Measurements from ENCODE around the gene LCTL.

The LCTL gene

DNA sequence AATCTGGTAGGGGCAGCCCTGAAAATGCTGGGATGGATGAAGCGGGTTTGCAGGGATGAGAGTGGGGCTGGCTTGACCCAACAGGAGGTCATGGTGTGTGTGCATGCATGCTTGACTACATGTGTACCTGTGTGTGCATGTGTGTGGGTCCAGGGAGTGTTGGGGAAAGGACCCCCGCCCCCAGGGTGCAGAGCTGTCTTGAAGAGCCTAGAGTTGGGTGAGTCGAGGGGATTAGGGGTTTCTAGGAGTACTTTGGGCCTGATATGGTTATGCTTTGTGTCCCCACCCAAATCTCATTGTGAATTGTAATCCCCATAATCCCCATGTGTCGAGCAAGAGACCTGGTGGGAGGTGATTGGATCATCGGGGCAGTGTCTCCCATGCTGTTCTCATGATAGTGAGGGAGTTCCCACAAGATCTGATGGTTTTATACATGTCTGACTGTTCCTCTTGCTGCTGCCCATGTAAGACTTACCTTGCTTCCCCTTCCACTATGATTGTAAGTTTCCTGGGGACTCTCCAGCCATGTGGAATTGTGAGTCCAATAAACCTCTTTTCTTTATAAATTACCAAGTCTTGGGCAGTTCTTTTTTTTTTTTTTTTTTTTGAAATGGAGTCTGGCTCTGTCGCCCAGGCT, 5.2 kb upstream of the LCTL start:
- no peak for TF ChIP-seq TAF1 (IDR thresholded peaks at IDR 0.05; ENCODE audit: borderline replicate concordance, insufficient read depth, low read length)
- no peak for TF ChIP-seq SIN3A (IDR thresholded peaks at IDR 0.05; ENCODE audit: borderline replicate concordance, insufficient read depth, low read length)
- TF ChIP-seq, protein P1, sequence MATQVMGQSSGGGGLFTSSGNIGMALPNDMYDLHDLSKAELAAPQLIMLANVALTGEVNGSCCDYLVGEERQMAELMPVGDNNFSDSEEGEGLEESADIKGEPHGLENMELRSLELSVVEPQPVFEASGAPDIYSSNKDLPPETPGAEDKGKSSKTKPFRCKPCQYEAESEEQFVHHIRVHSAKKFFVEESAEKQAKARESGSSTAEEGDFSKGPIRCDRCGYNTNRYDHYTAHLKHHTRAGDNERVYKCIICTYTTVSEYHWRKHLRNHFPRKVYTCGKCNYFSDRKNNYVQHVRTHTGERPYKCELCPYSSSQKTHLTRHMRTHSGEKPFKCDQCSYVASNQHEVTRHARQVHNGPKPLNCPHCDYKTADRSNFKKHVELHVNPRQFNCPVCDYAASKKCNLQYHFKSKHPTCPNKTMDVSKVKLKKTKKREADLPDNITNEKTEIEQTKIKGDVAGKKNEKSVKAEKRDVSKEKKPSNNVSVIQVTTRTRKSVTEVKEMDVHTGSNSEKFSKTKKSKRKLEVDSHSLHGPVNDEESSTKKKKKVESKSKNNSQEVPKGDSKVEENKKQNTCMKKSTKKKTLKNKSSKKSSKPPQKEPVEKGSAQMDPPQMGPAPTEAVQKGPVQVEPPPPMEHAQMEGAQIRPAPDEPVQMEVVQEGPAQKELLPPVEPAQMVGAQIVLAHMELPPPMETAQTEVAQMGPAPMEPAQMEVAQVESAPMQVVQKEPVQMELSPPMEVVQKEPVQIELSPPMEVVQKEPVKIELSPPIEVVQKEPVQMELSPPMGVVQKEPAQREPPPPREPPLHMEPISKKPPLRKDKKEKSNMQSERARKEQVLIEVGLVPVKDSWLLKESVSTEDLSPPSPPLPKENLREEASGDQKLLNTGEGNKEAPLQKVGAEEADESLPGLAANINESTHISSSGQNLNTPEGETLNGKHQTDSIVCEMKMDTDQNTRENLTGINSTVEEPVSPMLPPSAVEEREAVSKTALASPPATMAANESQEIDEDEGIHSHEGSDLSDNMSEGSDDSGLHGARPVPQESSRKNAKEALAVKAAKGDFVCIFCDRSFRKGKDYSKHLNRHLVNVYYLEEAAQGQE (IDR thresholded peaks at IDR 0.05; ENCODE audit: insufficient read depth in 1 of 2, low read depth in 2 of 2, low read length in 2 of 2): no peak
- TF ChIP-seq FOXP2 (optimal IDR thresholded peaks at IDR 0.05; ENCODE audit: borderline replicate concordance, extremely low read depth, extremely low read length, insufficient read depth): no peak
- TF ChIP-seq POLR2AphosphoS5 (IDR thresholded peaks at IDR 0.05; ENCODE audit: low read depth, low read length): no peak

DNA sequence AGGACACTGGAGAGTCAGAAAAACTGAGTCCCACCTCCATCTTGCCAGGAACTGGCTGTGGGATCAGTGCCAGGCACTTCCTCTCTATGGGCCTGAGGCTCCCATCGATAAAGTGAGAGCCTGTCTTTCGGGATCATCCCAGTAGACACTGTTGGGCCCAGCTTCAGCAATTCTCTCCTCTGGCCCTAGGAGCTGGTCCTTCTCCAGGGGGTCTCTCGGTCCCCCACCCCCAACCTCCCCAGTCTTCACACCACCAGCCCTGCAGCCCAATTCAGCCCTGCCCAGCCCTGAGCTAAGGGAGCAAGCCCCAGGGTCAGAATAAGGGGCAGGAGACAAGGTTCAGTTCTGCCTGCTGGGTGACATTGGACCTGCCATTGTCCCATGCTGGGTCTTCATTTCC, 4.5 kb upstream of the LCTL start:
- TF ChIP-seq TAF1 (IDR thresholded peaks at IDR 0.05; ENCODE audit: borderline replicate concordance, insufficient read depth, low read length): no peak
- no peak for TF ChIP-seq POLR2AphosphoS5 (IDR thresholded peaks at IDR 0.05; ENCODE audit: low read depth, low read length)
- no peak for TF ChIP-seq FOXP2 (optimal IDR thresholded peaks at IDR 0.05; ENCODE audit: borderline replicate concordance, extremely low read depth, extremely low read length, insufficient read depth)
- TF ChIP-seq, protein P1 (IDR thresholded peaks at IDR 0.05; ENCODE audit: insufficient read depth in 1 of 2, low read depth in 2 of 2, low read length in 2 of 2): no peak
- no peak for TF ChIP-seq SIN3A (IDR thresholded peaks at IDR 0.05; ENCODE audit: borderline replicate concordance, insufficient read depth, low read length)

DNA sequence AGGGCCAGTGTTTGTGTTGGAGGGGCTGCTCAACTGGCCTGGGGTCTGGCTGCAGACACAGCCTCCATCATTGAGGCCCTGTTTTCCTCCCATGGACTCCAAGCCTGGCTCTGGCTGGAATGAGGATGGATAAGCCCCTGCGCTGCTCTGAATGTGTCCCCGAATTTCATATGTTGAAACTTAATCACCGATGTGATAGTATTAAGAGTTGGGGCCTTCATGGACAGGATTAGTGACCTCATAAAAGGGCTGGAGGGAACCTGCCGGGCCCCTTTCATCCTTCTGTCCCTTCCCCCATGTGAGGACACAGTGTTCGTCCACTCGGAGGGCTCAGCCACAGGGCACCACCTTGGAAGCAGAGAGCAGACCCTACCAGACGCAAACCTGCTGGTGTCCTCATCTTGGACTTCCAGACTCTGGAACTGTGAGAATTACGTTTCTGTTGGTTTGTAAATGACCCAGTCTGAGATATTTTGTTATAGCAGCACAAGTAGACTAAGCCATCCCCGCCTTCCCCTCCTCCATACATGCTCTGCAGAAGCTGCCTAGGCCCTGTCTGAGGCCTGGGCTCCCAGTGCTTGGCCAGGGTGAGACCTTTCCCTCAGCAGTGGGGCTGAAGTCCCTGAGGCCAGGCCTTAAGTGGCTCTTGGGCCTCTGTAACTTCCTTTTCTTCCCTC, 3.8 kb upstream of the LCTL start:
- TF ChIP-seq POLR2AphosphoS5 (IDR thresholded peaks at IDR 0.05; ENCODE audit: low read depth, low read length): no peak
- no peak for TF ChIP-seq SIN3A (IDR thresholded peaks at IDR 0.05; ENCODE audit: borderline replicate concordance, insufficient read depth, low read length)
- TF ChIP-seq TAF1 (IDR thresholded peaks at IDR 0.05; ENCODE audit: borderline replicate concordance, insufficient read depth, low read length): no peak
- no peak for TF ChIP-seq FOXP2 (optimal IDR thresholded peaks at IDR 0.05; ENCODE audit: borderline replicate concordance, extremely low read depth, extremely low read length, insufficient read depth)
- TF ChIP-seq, protein P1 (IDR thresholded peaks at IDR 0.05; ENCODE audit: insufficient read depth in 1 of 2, low read depth in 2 of 2, low read length in 2 of 2): no peak

DNA sequence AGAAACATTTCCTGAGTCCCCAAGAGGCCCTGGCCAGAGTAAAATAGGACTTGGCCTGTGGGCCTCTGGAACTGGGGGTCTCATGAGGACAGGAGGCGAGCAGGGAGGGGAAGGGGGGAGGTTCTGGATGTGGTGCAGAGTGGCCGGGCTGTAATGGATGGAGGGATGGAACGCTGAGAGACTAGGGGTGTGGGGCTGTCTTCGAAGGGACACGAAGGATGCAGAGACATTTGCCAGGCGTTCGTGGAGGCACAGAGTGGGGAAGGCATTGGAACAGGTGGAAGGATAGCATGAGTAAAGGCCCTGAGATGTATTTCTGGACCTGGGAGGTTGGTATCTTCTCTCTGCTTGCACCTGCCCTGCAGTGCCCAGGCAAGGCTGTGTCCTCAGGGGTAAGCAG, 2.1 kb upstream of the LCTL start:
- TF ChIP-seq POLR2AphosphoS5 (IDR thresholded peaks at IDR 0.05; ENCODE audit: low read depth, low read length) (no peak), TAF1 (IDR thresholded peaks at IDR 0.05; ENCODE audit: borderline replicate concordance, insufficient read depth, low read length) (no peak), SIN3A (IDR thresholded peaks at IDR 0.05; ENCODE audit: borderline replicate concordance, insufficient read depth, low read length) (no peak), FOXP2 (optimal IDR thresholded peaks at IDR 0.05; ENCODE audit: borderline replicate concordance, extremely low read depth, extremely low read length, insufficient read depth) (no peak)
- TF ChIP-seq, protein P1 (IDR thresholded peaks at IDR 0.05; ENCODE audit: insufficient read depth in 1 of 2, low read depth in 2 of 2, low read length in 2 of 2): no peak
